Measurements from ENCODE around the gene CDC42EP4.

CDC42EP4 gene

GRCh38 chr17:73289549-73290254, 22.1 kb downstream of the CDC42EP4 start:
- ATAC-seq: no peak

More at GRCh38 chr17:73289549-73290254, 22.1 kb downstream of the CDC42EP4 start:
- TF ChIP-seq CREB5 (CRISPR knock-in tag; IDR thresholded peaks at IDR 0.05; ENCODE audit: low read depth) (no peak), ZC3H10 (CRISPR knock-in tag; IDR thresholded peaks at IDR 0.05) (no peak), PATZ1 (CRISPR knock-in tag; IDR thresholded peaks at IDR 0.05; ENCODE audit: borderline replicate concordance) (no peak), TOX (CRISPR knock-in tag; IDR thresholded peaks at IDR 0.05; ENCODE audit: borderline replicate concordance) (no peak), ZFP3 (CRISPR knock-in tag; IDR thresholded peaks at IDR 0.05) (no peak), CSRNP3 (CRISPR knock-in tag; IDR thresholded peaks at IDR 0.05) (no peak), SNAI2 (CRISPR knock-in tag; IDR thresholded peaks at IDR 0.05) (no peak), ZNF70 (CRISPR knock-in tag; IDR thresholded peaks at IDR 0.05) (no peak), ZFP30 (CRISPR knock-in tag; IDR thresholded peaks at IDR 0.05) (no peak), POU6F1 (CRISPR knock-in tag; IDR thresholded peaks at IDR 0.05; ENCODE audit: borderline replicate concordance, low read depth) (no peak), TCF4 (CRISPR knock-in tag; IDR thresholded peaks at IDR 0.05; ENCODE audit: borderline replicate concordance) (no peak), TSHZ2 (CRISPR knock-in tag; IDR thresholded peaks at IDR 0.05) (no peak), ZNF8 (CRISPR knock-in tag; IDR thresholded peaks at IDR 0.05) (no peak), RARB (CRISPR knock-in tag; IDR thresholded peaks at IDR 0.05) (no peak), CSDC2 (CRISPR knock-in tag; IDR thresholded peaks at IDR 0.05) (no peak), ISL1 (CRISPR knock-in tag; IDR thresholded peaks at IDR 0.05) (no peak)

All from SK-N-SH treated with all-trans-retinoic acid at 6 μM for 48 hours (cell line).